SK-N-SH (cell line): ENCODE data around the gene NOP9. TPM values are rescaled to one million over a fixed set of nuclear protein-coding genes. Genes with fewer than 3 reads are reported as not detected.

Experiments used
- CTCF ChIA-PET: fragments of 300-600, 350-600 bp; formaldehyde crosslinking; extraction: SDS; loops from one replicate; lab custom pipeline; 2021; lab: Yijun Ruan, JAX
- POLR2A ChIA-PET: fragments of 350-600 bp; sonication (Branson Sonifier 250); formaldehyde crosslinking; extraction: SDS; loops from one replicate; lab custom pipeline; 2020; ENCODE audit warnings: antibody characterized with exemption, inconsistent platforms; lab: Yijun Ruan, JAX
- DNase-seq: peaks from one replicate; pipeline ENCODE4 v3.0.0; 2012
- H2AFZ ChIP-seq: fragments of 200-600 bp; sonication (generic); 2 replicates; pipeline ENCODE4 v1.8.1; 2016; ENCODE audit warnings: antibody characterized with exemption, mild to moderate bottlenecking, low read depth
- H3F3A ChIP-seq: fragments of 200-600 bp; sonication (generic); replicated peaks from 2 replicates; pipeline ENCODE3; 2016; ENCODE audit warnings: antibody characterized with exemption, mild to moderate bottlenecking; ENCODE audit not compliant: insufficient read depth
- H3K27ac ChIP-seq, 2 experiments: fragments of 200-500 bp in 1 of 2; fragments of 200-600 bp in 1 of 2; sonication (Bioruptor generic) in 1 of 2; sonication (generic), shearing (Covaris generic) in 1 of 2; 2 replicates each; pipeline versions ENCODE4 v1.5.1 to v1.6.1; 2014 to 2016; ENCODE audit warnings: low read depth in 2 of 2, inconsistent platforms in 1 of 2, low read length in 1 of 2, mild to moderate bottlenecking in 1 of 2, mixed read lengths in 1 of 2
- H3K27me3 ChIP-seq: fragments of 200-600 bp; sonication (generic), shearing (Covaris generic); 2 replicates; pipeline ENCODE4 v1.6.1; 2016; ENCODE audit warnings: mixed run types; ENCODE audit not compliant: insufficient read depth
- H3K36me3 ChIP-seq, 2 experiments: fragments of 200-500 bp in 1 of 2; fragments of 200-600 bp in 1 of 2; sonication (Bioruptor generic) in 1 of 2; sonication (generic) in 1 of 2; replicated peaks in 1 of 2; 2 replicates each; pipeline versions ENCODE3 to v1.5.1; 2014 to 2016; ENCODE audit warnings: low read length in 1 of 2, mild to moderate bottlenecking in 1 of 2; ENCODE audit not compliant: insufficient read depth in 2 of 2, control insufficient read depth in 1 of 2
- H3K4me1 ChIP-seq, 2 experiments: fragments of 200-500 bp in 1 of 2; fragments of 200-600 bp in 1 of 2; sonication (Bioruptor generic) in 1 of 2; sonication (generic), shearing (Covaris generic) in 1 of 2; 2 replicates each; pipeline versions ENCODE4 v1.5.1 to v1.6.1; 2014 to 2016; ENCODE audit warnings: low read depth in 1 of 2, low read length in 1 of 2, mixed run types in 1 of 2; ENCODE audit not compliant: insufficient read depth in 2 of 2, control insufficient read depth in 1 of 2
- H3K4me2 ChIP-seq: fragments of 200-600 bp; sonication (generic), shearing (Covaris generic); 2 replicates; pipeline ENCODE4 v1.6.1; 2017; ENCODE audit warnings: mixed run types
- H3K4me3 ChIP-seq, 2 experiments: fragments of 200-500 bp in 1 of 2; fragments of 200-600 bp in 1 of 2; sonication (Bioruptor generic) in 1 of 2; sonication (generic), shearing (Covaris generic) in 1 of 2; 2 replicates each; pipeline versions ENCODE4 v1.5.1 to v1.8.1; 2014 to 2016; ENCODE audit warnings: low read depth in 2 of 2, inconsistent platforms in 1 of 2, low read length in 1 of 2, mild to moderate bottlenecking in 1 of 2, mixed read lengths in 1 of 2, moderate library complexity in 1 of 2
- H3K79me2 ChIP-seq: fragments of 200-600 bp; sonication (generic); 2 replicates; pipeline ENCODE4 v1.8.1; 2017; ENCODE audit warnings: mild to moderate bottlenecking; ENCODE audit not compliant: insufficient read depth
- H3K9ac ChIP-seq: fragments of 200-600 bp; sonication (generic); 2 replicates; pipeline ENCODE4 v1.6.1; 2017; ENCODE audit warnings: mixed run types
- H3K9me2 ChIP-seq: fragments of 200-600 bp; sonication (generic); 2 replicates; pipeline ENCODE4 v1.6.1; 2017; ENCODE audit warnings: mixed run types
- H3K9me3 ChIP-seq: fragments of 200-600 bp; sonication (generic); 2 replicates; pipeline ENCODE4 v1.6.1; 2017; ENCODE audit warnings: mixed run types, mild to moderate bottlenecking, moderate library complexity
- H4K20me1 ChIP-seq: fragments of 200-600 bp; sonication (generic); 2 replicates; pipeline ENCODE4 v1.6.1; 2017; ENCODE audit warnings: mild to moderate bottlenecking, mixed run types; ENCODE audit not compliant: insufficient read depth
- ELF1 ChIP-seq: IDR thresholded peaks from 2 replicates; pipeline ENCODE4 v1.4.0; 2012
- GABPA ChIP-seq: IDR thresholded peaks from 2 replicates; pipeline ENCODE4 v1.4.0; 2012; ENCODE audit warnings: low read depth, mild to moderate bottlenecking
- GATA2 ChIP-seq: sonication (generic); formaldehyde crosslinking; IDR thresholded peaks from 2 replicates; pipeline ENCODE4 v1.5.0; 2020; ENCODE audit warnings: mild to moderate bottlenecking, missing genetic modification reagents
- MAX ChIP-seq: IDR thresholded peaks from 2 replicates; pipeline ENCODE4 v1.4.0; 2012; ENCODE audit warnings: low read depth
- MXI1 ChIP-seq: IDR thresholded peaks from 2 replicates; pipeline ENCODE4 v1.6.1; 2012; ENCODE audit warnings: mild to moderate bottlenecking, low read depth, low read length, improper control_type of control experiment
- RAD21 ChIP-seq: IDR thresholded peaks from 2 replicates; pipeline ENCODE4 v1.6.1; 2012; ENCODE audit warnings: mild to moderate bottlenecking, low read length
- REST ChIP-seq: IDR thresholded peaks from 2 replicates; pipeline ENCODE4 v1.6.1; 2012; ENCODE audit warnings: mild to moderate bottlenecking, low read depth, low read length, moderate library complexity
- RXRA ChIP-seq: IDR thresholded peaks from 2 replicates; pipeline ENCODE4 v1.4.0; 2012; ENCODE audit warnings: low read depth, mild to moderate bottlenecking, borderline replicate concordance
- SIN3A ChIP-seq: IDR thresholded peaks from 2 replicates; pipeline ENCODE4 v1.6.1; 2012; ENCODE audit warnings: low read depth, mild to moderate bottlenecking, low read length, moderate library complexity, borderline replicate concordance
- YY1 ChIP-seq: IDR thresholded peaks from 2 replicates; pipeline ENCODE4 v1.4.0; 2012; ENCODE audit warnings: low read depth, mild to moderate bottlenecking
- ZBTB33 ChIP-seq: IDR thresholded peaks from 2 replicates; pipeline ENCODE4 v1.4.0; 2012; ENCODE audit warnings: low read depth, borderline replicate concordance
- WGBS: methylation state at CpG from one replicate; pipeline ENCODE4 v1.1.6; 2017; ENCODE audit warnings: low lambda C conversion rate; 5-methylcytosine and 5-hydroxymethylcytosine counted together
- polyA plus RNA-seq, 3 experiments: library from polyadenylated mRNA; depleted of rRNA; stranded (reverse); fragments of >200 nt; gene quantifications; 2 replicates each; pipeline ENCODE4 v1.2.3, GENCODE V29; 2012

The NOP9 gene
- polyA plus RNA-seq, 1 of the 3 experiments (the other 2 are of a cell fraction), result 11.9 TPM

GRCh38 chr14:24277071-24277470 is 22.6 kb upstream of the NOP9 start:
- Histone ChIP-seq H3K36me3 (no peaks in the 10 kb centered on the region), H3K4me1 (peaks cover 2 to 12% of the 10 kb centered on the region in 2 experiments; a peak in 2 of 4 replicates), H2AFZ (no peak overlapping the region), H3K9me2 (no peaks in the 10 kb centered on the region), H3K27me3 (no peaks in the 10 kb centered on the region), H3K79me2 (no peaks in the 10 kb centered on the region), H3F3A (no peaks in the 10 kb centered on the region), H3K9me3 (no peaks in the 10 kb centered on the region), H3K4me2 (no peak overlapping the region), H4K20me1 (no peaks in the 10 kb centered on the region), H3K9ac (no peak overlapping the region), H3K27ac (no peak overlapping the region), H3K4me3 (no peak overlapping the region)
- TF ChIP-seq RXRA (no peak), MXI1 (no peak), ELF1 (no peak), SIN3A (no peak), GATA2 (CRISPR knock-in tag) (no peak), REST (no peak), RAD21 (no peak), YY1 (no peak), MAX (no peak), GABPA (no peak), ZBTB33 (no peak)
- WGBS, result 91% methylated on average over 6 of the region's 6 CpGs
- no peak for DNase-seq
- POLR2A ChIA-PET, result no interaction called here
- CTCF ChIA-PET, result interaction anchor here (0.8 to 8.9 kb wide), 3 partner anchors 21 to 154 kb away, joined by 3 to 87 read pairs (median 5); partner anchors contain the start of genes CIDEB, DHRS1 and NOP9
